Right atrium auricular region (tissue), 2 donors: ENCODE measurements around the gene PCGF3. TPM values are rescaled to one million over a fixed set of nuclear protein-coding genes. Genes with fewer than 3 reads are reported as not detected.

Experiments
- DNase-seq: peaks from one replicate; pipeline ENCODE4 v3.0.0-alpha.2; 2019; ENCODE audit warnings: low spot score
- H3K27ac ChIP-seq, 2 donors: fragments of 200-600 bp; sonication (generic); 1 replicate in 1 of 2; 2 replicates in 1 of 2; pipeline ENCODE4 v1.5.1; 2016 to 2019
- H3K27me3 ChIP-seq, 2 donors: fragments of 200-600 bp; sonication (generic); one replicate each; pipeline versions ENCODE4 v1.5.1 to v1.6.0; 2017 to 2019
- H3K36me3 ChIP-seq: fragments of 200-600 bp; sonication (generic); one replicate; pipeline ENCODE4 v1.5.1; 2016
- H3K4me1 ChIP-seq, 2 donors: fragments of 200-600 bp; sonication (generic); one replicate each; pipeline versions ENCODE4 v1.5.1 to v1.6.0; 2017 to 2019
- H3K4me3 ChIP-seq, 2 donors: fragments of 200-600 bp; sonication (generic); 1 replicate in 1 of 2; 2 replicates in 1 of 2; pipeline ENCODE4 v1.5.1; 2017 to 2019; ENCODE audit warnings: mild to moderate bottlenecking in 1 of 2, moderate library complexity in 1 of 2
- H3K9me3 ChIP-seq, 2 donors: fragments of 200-600 bp; sonication (generic); one replicate each; pipeline ENCODE4 v1.5.1; 2019
- total RNA-seq, 2 donors: library from RNA; depleted of rRNA; stranded (reverse); fragments of >200 nt; gene quantifications; one replicate each; pipeline ENCODE4 v1.1.0, GENCODE V29; 2016
- TF ChIP-seq, protein P1 (sequence below), 2 donors: fragments of 200-600 bp; sonication (generic); IDR thresholded peaks; one replicate each; pipeline ENCODE4 v1.5.1; 2019; ENCODE audit warnings: antibody characterized with exemption in 2 of 2

Gene PCGF3
- total RNA-seq, 2 donors from 2014 or later, result 17.9 to 22.6 TPM

DNA sequence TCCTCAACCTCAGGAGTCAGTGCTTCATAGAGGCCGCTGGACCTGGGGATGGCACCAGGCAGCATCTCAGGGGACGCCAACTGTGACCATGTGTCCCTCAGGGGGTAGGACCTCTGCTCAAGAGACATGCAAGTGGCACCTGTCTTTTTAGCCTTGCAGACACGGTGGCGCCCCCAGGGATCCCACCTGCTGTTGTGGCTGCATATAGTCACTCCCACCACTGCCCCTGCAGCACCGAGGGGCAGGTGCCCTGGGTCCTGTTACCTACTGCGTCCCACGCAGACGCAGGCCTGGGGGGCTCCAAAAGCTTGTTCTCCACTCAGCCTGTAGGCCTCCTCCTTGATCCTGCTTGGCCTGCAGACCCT lies 28.8 kb upstream of the PCGF3 start:
- no peaks in the 10 kb centered on the region for H3K9me3 ChIP-seq
- H3K27ac ChIP-seq, result no peak overlapping the region
- H3K4me3 ChIP-seq, result no peak overlapping the region
- TF ChIP-seq, protein P1, sequence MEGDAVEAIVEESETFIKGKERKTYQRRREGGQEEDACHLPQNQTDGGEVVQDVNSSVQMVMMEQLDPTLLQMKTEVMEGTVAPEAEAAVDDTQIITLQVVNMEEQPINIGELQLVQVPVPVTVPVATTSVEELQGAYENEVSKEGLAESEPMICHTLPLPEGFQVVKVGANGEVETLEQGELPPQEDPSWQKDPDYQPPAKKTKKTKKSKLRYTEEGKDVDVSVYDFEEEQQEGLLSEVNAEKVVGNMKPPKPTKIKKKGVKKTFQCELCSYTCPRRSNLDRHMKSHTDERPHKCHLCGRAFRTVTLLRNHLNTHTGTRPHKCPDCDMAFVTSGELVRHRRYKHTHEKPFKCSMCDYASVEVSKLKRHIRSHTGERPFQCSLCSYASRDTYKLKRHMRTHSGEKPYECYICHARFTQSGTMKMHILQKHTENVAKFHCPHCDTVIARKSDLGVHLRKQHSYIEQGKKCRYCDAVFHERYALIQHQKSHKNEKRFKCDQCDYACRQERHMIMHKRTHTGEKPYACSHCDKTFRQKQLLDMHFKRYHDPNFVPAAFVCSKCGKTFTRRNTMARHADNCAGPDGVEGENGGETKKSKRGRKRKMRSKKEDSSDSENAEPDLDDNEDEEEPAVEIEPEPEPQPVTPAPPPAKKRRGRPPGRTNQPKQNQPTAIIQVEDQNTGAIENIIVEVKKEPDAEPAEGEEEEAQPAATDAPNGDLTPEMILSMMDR (IDR thresholded peaks at IDR 0.05), result no peak
- no peaks in the 10 kb centered on the region for H3K27me3 ChIP-seq
- H3K4me1 ChIP-seq, result peaks cover 0 to 42% of the 10 kb centered on the region in 2 donors
- DNase-seq, result no peak
- H3K36me3 ChIP-seq, result peaks cover 9% of the 10 kb centered on the region

DNA sequence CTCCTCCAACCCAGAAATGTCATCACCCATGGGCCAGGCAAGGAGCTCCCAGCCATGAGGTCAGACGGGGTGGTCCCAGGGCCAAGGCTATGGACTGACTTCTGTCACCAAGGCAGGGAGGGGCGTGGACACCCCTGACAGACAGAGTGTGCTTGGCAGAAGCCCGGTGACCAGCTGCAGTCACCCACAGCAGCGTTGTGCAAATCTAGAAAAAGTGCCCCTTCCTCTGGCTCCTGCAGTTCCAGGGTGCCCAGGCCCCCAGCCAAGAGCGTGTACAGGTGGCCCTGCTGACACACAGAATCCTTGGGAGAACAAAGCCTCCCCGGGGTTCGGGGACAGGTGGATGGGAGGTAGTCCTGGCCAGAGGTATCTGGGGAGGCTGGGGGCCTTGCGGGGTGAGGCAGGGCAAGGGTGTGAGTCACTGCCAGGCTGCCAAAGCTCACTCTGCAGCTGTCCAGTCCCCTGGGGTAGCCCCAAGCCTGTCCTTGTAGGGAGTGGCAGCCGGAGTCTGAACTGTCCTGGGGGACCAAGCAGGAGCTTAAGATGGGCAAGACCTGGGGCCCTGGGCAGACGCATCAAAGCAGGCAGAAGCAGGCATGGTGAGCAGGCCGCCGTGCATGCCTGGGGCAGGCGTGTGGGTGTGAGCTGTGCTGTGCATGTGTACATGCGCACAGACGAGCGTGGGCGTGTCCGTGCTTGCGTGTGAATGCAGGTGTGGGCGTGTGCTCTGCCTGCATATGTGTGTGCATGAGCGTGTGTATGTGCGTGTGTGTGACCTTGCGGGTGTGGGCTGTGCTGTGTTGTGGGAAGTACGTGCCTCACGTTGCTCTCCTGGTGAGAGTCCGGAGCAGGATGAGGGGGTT lies 28.0 kb upstream of the PCGF3 start:
- H3K4me3 ChIP-seq, result no peak overlapping the region
- no peak overlapping the region for H3K27ac ChIP-seq
- peaks cover 3% of the 10 kb centered on the region for H3K36me3 ChIP-seq
- no peak for DNase-seq
- H3K27me3 ChIP-seq, result no peaks in the 10 kb centered on the region
- TF ChIP-seq, protein P1 (IDR thresholded peaks at IDR 0.05), result no peak
- peaks cover 0 to 41% of the 10 kb centered on the region in 2 donors for H3K4me1 ChIP-seq
- no peaks in the 10 kb centered on the region for H3K9me3 ChIP-seq

DNA sequence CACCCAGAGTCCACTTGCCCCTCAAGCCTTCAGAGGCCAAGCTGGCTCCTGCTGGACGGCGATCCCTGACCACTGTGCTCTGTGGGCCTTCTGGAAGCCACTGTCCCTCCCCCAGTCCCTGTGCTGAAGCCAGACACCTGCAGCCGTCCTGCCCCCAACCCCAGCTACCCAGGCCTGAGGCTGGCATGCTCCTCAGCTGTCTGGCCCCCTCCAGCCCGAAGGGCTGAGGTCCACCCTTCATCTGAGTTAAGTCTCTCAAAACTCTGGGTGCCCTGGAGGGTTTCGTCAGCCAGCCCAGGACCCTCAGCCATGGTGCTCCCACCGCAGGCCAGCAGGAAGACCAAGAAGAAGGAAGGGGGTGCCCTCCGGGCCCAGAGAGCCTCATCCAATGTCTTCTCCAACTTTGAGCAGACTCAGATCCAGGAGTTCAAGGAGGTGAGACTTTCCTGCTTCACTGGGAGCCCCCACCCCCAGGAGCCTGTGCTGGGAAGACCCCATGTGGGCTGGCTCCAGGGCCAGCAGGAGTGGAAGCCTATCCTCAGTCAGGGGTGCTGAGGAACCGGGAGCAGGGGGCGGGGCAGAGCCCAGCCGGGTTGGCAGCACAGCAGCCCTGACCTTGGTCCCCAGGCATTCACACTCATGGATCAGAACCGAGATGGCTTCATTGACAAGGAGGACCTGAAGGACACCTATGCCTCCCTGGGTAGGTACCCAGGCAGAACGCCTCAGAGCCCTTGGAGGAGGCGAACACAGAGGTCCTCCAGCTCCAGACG lies 27.1 kb upstream of the PCGF3 start:
- H3K36me3 ChIP-seq, result no peaks in the 10 kb centered on the region
- no peak overlapping the region for H3K27ac ChIP-seq
- DNase-seq, result no peak
- TF ChIP-seq, protein P1 (IDR thresholded peaks at IDR 0.05), result no peak
- no peaks in the 10 kb centered on the region for H3K9me3 ChIP-seq
- H3K4me3 ChIP-seq, result no peak overlapping the region
- H3K4me1 ChIP-seq, result peaks cover 0 to 40% of the 10 kb centered on the region in 2 donors
- H3K27me3 ChIP-seq, result no peaks in the 10 kb centered on the region

DNA sequence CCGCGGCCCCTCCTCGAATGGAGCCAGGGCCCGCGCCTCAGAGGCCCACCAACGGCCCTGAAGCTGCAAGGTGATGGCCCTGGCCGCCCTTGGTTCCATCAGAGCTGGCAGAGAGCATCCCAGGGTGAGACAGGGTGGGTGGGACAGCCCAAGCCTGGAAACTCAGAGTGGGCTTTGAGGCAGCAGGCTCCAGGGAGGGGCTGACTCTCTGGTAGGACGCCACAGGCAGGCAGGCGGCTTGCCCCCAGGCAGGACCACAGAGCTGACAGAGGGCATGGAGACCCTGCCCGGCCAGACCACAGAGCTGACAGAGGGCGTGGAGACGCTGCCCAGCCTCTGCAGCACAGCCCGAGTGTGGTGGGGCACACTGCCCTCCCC lies 26.5 kb upstream of the PCGF3 start:
- DNase-seq, result no peak
- H3K36me3 ChIP-seq, result no peaks in the 10 kb centered on the region
- H3K27me3 ChIP-seq, result no peaks in the 10 kb centered on the region
- peaks cover 0 to 43% of the 10 kb centered on the region in 2 donors for H3K4me1 ChIP-seq
- H3K4me3 ChIP-seq, result no peak overlapping the region
- H3K9me3 ChIP-seq, result no peaks in the 10 kb centered on the region
- H3K27ac ChIP-seq, result no peak overlapping the region
- TF ChIP-seq, protein P1 (IDR thresholded peaks at IDR 0.05), result no peak

DNA sequence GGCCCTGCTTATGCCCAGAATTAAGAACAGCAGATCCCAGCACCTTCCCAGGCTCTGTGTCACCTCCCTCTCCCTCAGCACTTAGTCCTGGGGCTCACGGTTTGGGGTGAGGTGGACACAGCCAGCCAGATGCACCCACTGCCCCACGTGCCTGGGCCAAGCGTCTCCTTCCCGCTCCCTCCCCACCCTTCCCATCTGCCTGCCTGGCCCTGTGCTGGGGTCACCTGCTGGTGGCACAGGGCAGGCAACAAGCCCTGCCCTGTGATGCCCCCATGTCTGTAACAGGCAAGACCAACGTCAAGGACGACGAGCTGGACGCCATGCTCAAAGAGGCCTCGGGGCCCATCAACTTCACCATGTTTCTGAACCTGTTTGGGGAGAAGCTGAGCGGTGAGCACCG lies 26.0 kb upstream of the PCGF3 start:
- Histone ChIP-seq H3K36me3 (no peaks in the 10 kb centered on the region), H3K27ac (no peak overlapping the region), H3K4me1 (peaks cover 0 to 46% of the 10 kb centered on the region in 2 donors), H3K27me3 (no peaks in the 10 kb centered on the region), H3K4me3 (no peak overlapping the region), H3K9me3 (no peaks in the 10 kb centered on the region)
- TF ChIP-seq, protein P1 (IDR thresholded peaks at IDR 0.05), result no peak
- DNase-seq, result no peak
